Fibroblast of lung (primary cell): ENCODE measurements around the gene GSG1L. TPM values are rescaled to one million over a fixed set of nuclear protein-coding genes. Genes with fewer than 3 reads are reported as not detected.

Experiments
- DNase-seq, 2 donors: peaks; one replicate each; pipeline versions ENCODE4 v3.0.0 to v3.0.0-alpha.2; 2010; ENCODE audit warnings: low read depth in 2 of 2
- H2AFZ ChIP-seq: 2 replicates; pipeline ENCODE4 v1.5.1; 2012; ENCODE audit warnings: low read length, control low read depth, inconsistent platforms
- H3K27ac ChIP-seq: 2 replicates; pipeline ENCODE4 v1.5.1; 2011; ENCODE audit warnings: low read length, control low read depth; ENCODE audit not compliant: insufficient read depth
- H3K27me3 ChIP-seq: 2 replicates; pipeline ENCODE4 v1.5.1; 2011; ENCODE audit warnings: mild to moderate bottlenecking, low read length; ENCODE audit not compliant: control insufficient read depth, insufficient read depth
- H3K36me3 ChIP-seq: 2 replicates; pipeline ENCODE4 v1.5.1; 2011; ENCODE audit warnings: low read length; ENCODE audit not compliant: control insufficient read depth, insufficient read depth
- H3K4me1 ChIP-seq: 2 replicates; pipeline ENCODE4 v1.5.1; 2011; ENCODE audit warnings: low read length; ENCODE audit not compliant: control insufficient read depth, insufficient read depth; ENCODE audit errors: extremely low read depth
- H3K4me2 ChIP-seq: 2 replicates; pipeline ENCODE4 v1.5.1; 2011; ENCODE audit warnings: low read length, control low read depth; ENCODE audit not compliant: insufficient read depth; ENCODE audit errors: extremely low read depth
- H3K4me3 ChIP-seq, 4 experiments: fragments of 200-600 bp in 1 of 4; sonication (generic) in 1 of 4; replicated peaks in 1 of 4; 2 replicates each; pipeline ENCODE4 v1.5.1; 2011 to 2016; ENCODE audit warnings: low read length in 4 of 4, low read depth in 3 of 4, mild to moderate bottlenecking in 3 of 4, control low read depth in 2 of 4, inconsistent platforms in 1 of 4, mixed read lengths in 1 of 4; ENCODE audit not compliant: insufficient read depth in 1 of 4; ENCODE audit errors: control extremely low read depth in 1 of 4
- H3K79me2 ChIP-seq: 2 replicates; pipeline ENCODE4 v1.5.1; 2012; ENCODE audit warnings: mild to moderate bottlenecking, low read length, inconsistent platforms; ENCODE audit not compliant: control insufficient read depth, insufficient read depth
- H3K9ac ChIP-seq: 2 replicates; pipeline ENCODE4 v1.5.1; 2011; ENCODE audit warnings: mild to moderate bottlenecking, low read length, control low read depth; ENCODE audit not compliant: insufficient read depth
- H3K9me3 ChIP-seq: 2 replicates; pipeline ENCODE4 v1.5.1; 2012; ENCODE audit warnings: low read depth, low read length; ENCODE audit not compliant: control insufficient read depth, insufficient read depth
- H4K20me1 ChIP-seq: 2 replicates; pipeline ENCODE4 v1.5.1; 2011; ENCODE audit warnings: low read length; ENCODE audit not compliant: control insufficient read depth, insufficient read depth; ENCODE audit errors: extremely low read depth
- CTCF ChIP-seq, 2 donors: IDR thresholded peaks in 1 of 2; conservative IDR thresholded peaks in 1 of 2; 1 replicate in 1 of 2; 2 replicates in 1 of 2; pipeline ENCODE4 v1.5.1; 2011 to 2012; ENCODE audit warnings: low read length in 2 of 2, control low read depth in 1 of 2, inconsistent platforms in 1 of 2, low read depth in 1 of 2, mild to moderate bottlenecking in 1 of 2
- EZH2 ChIP-seq: IDR thresholded peaks from 2 replicates; pipeline ENCODE4 v1.5.1; 2012; ENCODE audit warnings: low read length, control low read depth, mild to moderate bottlenecking; ENCODE audit errors: missing control alignments
- polyA plus RNA-seq, 2 donors: library from polyadenylated mRNA; depleted of rRNA in 1 of 2; stranded (reverse) in 1 of 2; unstranded in 1 of 2; fragments of >200 nt; gene quantifications; 2 replicates each; pipeline ENCODE4 v1.2.1, GENCODE V29; 2011 to 2012; ENCODE audit warnings: missing spikeins in 1 of 2
- total RNA-seq: library from RNA; depleted of rRNA; stranded (reverse); fragments of >200 nt; gene quantifications from 2 replicates; pipeline ENCODE4 v1.2.1, GENCODE V29; 2014

Gene GSG1L
- total and polyA plus RNA-seq, 2 donors (not counting 1 experiment from before 2014, with no cell fraction given): not detected

- peaks cover 1% of the 10 kb centered on the region for H3K36me3 ChIP-seq
- no peak overlapping the region for H3K27ac ChIP-seq
- no peaks in the 10 kb centered on the region for H3K27me3 ChIP-seq
- H3K9me3 ChIP-seq: no peaks in the 10 kb centered on the region
- H3K4me2 ChIP-seq: no peak overlapping the region
- no peak for TF ChIP-seq EZH2
- H4K20me1 ChIP-seq: no peaks in the 10 kb centered on the region
- H3K79me2 ChIP-seq: no peaks in the 10 kb centered on the region
- no peaks in the 10 kb centered on the region for H3K4me1 ChIP-seq
- no peak overlapping the region for H3K4me3 ChIP-seq
- no peak overlapping the region for H2AFZ ChIP-seq
- H3K9ac ChIP-seq: no peak overlapping the region
- no peak for DNase-seq
Observed at GRCh38 chr16:27775254-27775653, 288.3 kb downstream of the GSG1L start.

- no peak for TF ChIP-seq EZH2
- TF ChIP-seq CTCF (conservative IDR thresholded peaks at IDR 0.05 in 1 of 2, IDR thresholded peaks at IDR 0.05 in 1 of 2; ENCODE audit: low read depth in 1 of 2, low read length in 2 of 2): no peak
- no peak overlapping the region for H2AFZ ChIP-seq
Observed at GRCh38 chr16:27774779-27775178, 288.7 kb downstream of the GSG1L start.

DNA sequence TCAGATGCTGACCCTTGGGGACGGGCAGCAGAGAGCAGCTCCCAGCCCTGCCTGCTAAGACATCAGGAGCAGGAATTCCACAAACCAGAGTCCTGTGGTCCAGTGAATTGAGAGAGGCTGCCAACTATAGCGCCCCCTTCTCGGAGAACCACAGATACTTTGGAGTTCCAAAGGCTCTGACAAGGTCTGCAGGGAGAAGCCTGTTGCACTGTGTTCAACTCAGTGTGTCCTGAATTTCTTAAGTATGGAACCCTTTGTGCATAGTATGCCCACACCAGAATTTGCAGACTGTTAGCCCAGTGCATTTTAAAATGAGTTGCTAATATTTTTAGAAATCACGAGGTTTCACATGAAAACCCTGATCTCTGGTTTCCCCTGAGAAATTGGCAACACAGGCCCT lies 290.2 kb downstream of the GSG1L start:
- no peak overlapping the region for H3K9ac ChIP-seq
- H3K4me1 ChIP-seq: no peaks in the 10 kb centered on the region
- TF ChIP-seq CTCF (conservative IDR thresholded peaks at IDR 0.05 in 1 of 2, IDR thresholded peaks at IDR 0.05 in 1 of 2; ENCODE audit: low read depth in 1 of 2, low read length in 2 of 2) (no peak), EZH2 (no peak)
- peaks cover 1% of the 10 kb centered on the region for H3K36me3 ChIP-seq
- no peaks in the 10 kb centered on the region for H3K27me3 ChIP-seq
- H3K9me3 ChIP-seq: no peaks in the 10 kb centered on the region
- no peak for DNase-seq
- no peak overlapping the region for H3K4me2 ChIP-seq
- H3K27ac ChIP-seq: no peak overlapping the region
- H3K4me3 ChIP-seq: no peak overlapping the region
- no peaks in the 10 kb centered on the region for H4K20me1 ChIP-seq
- H3K79me2 ChIP-seq: no peaks in the 10 kb centered on the region
- H2AFZ ChIP-seq: no peak overlapping the region

More at GRCh38 chr16:27774779-27775178, 288.7 kb downstream of the GSG1L start:
- H3K36me3 ChIP-seq: peaks cover 1% of the 10 kb centered on the region
- H3K27ac ChIP-seq: no peak overlapping the region
- H3K4me2 ChIP-seq: no peak overlapping the region
- no peaks in the 10 kb centered on the region for H3K9me3 ChIP-seq
- no peak for DNase-seq
- no peaks in the 10 kb centered on the region for H4K20me1 ChIP-seq
- no peak overlapping the region for H3K9ac ChIP-seq
- no peaks in the 10 kb centered on the region for H3K79me2 ChIP-seq
- H3K4me3 ChIP-seq: no peak overlapping the region
- H3K4me1 ChIP-seq: no peaks in the 10 kb centered on the region
- H3K27me3 ChIP-seq: no peaks in the 10 kb centered on the region
